Measurements from ENCODE around the gene TCF4.

The TCF4 gene

GRCh38 chr18:55240978-55241377 lies 347.0 kb downstream of the TCF4 start:
- no peaks in the 10 kb centered on the region for H3K9me3 ChIP-seq (ENCODE audit: insufficient read depth, low read depth, low read length)
- H3K36me3 ChIP-seq (ENCODE audit: insufficient read depth, low read length), result peaks cover 9% of the 10 kb centered on the region; the same call in 1 of the 2 replicates
- H3K4me1 ChIP-seq (ENCODE audit: insufficient read depth, low read length), result 0 out of 2 replicates have a peak, but pooled peaks cover 5% of the 10 kb centered on the region
- H3K9ac ChIP-seq (ENCODE audit: low read depth, low read length), result no peak overlapping the region
- H3K27ac ChIP-seq (ENCODE audit: low read depth, low read length), result no peak overlapping the region
- WGBS, result 91% methylated on average over 5 of the region's 5 CpGs
- H3K4me3 ChIP-seq (ENCODE audit: low read length), result no peak overlapping the region
- no peaks in the 10 kb centered on the region for H3K27me3 ChIP-seq (ENCODE audit: insufficient read depth, low read length)

- Histone ChIP-seq H3K27ac (ENCODE audit: low read depth, low read length) (no peak overlapping the region), H3K27me3 (ENCODE audit: insufficient read depth, low read length) (no peaks in the 10 kb centered on the region), H3K36me3 (ENCODE audit: insufficient read depth, low read length) (peaks cover 9% of the 10 kb centered on the region; the same call in 1 of the 2 replicates), H3K9me3 (ENCODE audit: insufficient read depth, low read depth, low read length) (no peaks in the 10 kb centered on the region), H3K9ac (ENCODE audit: low read depth, low read length) (no peak overlapping the region), H3K4me1 (ENCODE audit: insufficient read depth, low read length) (0 out of 2 replicates have a peak, but pooled peaks cover 5% of the 10 kb centered on the region), H3K4me3 (ENCODE audit: low read length) (no peak overlapping the region)
Observed at GRCh38 chr18:55239740-55240139, 348.3 kb downstream of the TCF4 start.

- peaks cover 21% of the 10 kb centered on the region for H3K36me3 ChIP-seq (ENCODE audit: insufficient read depth, low read length)
- H3K4me1 ChIP-seq (ENCODE audit: insufficient read depth, low read length), result 0 out of 2 replicates have a peak, but pooled peaks cover 5% of the 10 kb centered on the region
- no peaks in the 10 kb centered on the region for H3K27me3 ChIP-seq (ENCODE audit: insufficient read depth, low read length)
- no peak overlapping the region for H3K4me3 ChIP-seq (ENCODE audit: low read length)
- no peak overlapping the region for H3K27ac ChIP-seq (ENCODE audit: low read depth, low read length)
- 96% methylated on average over 3 of the region's 3 CpGs for WGBS
- no peaks in the 10 kb centered on the region for H3K9me3 ChIP-seq (ENCODE audit: insufficient read depth, low read depth, low read length)
- no peak overlapping the region for H3K9ac ChIP-seq (ENCODE audit: low read depth, low read length)
Observed at GRCh38 chr18:55237660-55238059, 350.3 kb downstream of the TCF4 start.

GRCh38 chr18:55236150-55236931 lies 351.7 kb downstream of the TCF4 start:
- 0 out of 2 replicates have a peak, but pooled peaks cover 5% of the 10 kb centered on the region for H3K4me1 ChIP-seq (ENCODE audit: insufficient read depth, low read length)
- H3K9me3 ChIP-seq (ENCODE audit: insufficient read depth, low read depth, low read length), result no peaks in the 10 kb centered on the region
- peaks cover 35% of the 10 kb centered on the region for H3K36me3 ChIP-seq (ENCODE audit: insufficient read depth, low read length)
- no peak overlapping the region for H3K27ac ChIP-seq (ENCODE audit: low read depth, low read length)
- no peak overlapping the region for H3K4me3 ChIP-seq (ENCODE audit: low read length)
- no peaks in the 10 kb centered on the region for H3K27me3 ChIP-seq (ENCODE audit: insufficient read depth, low read length)
- 95% methylated on average over 6 of the region's 6 CpGs for whole genome bisulfite sequencing
- no peak overlapping the region for H3K9ac ChIP-seq (ENCODE audit: low read depth, low read length)

GRCh38 chr18:55235094-55235461 lies 352.9 kb downstream of the TCF4 start:
- 90% methylated on average over 3 of the region's 3 CpGs for WGBS
- Histone ChIP-seq H3K4me3 (ENCODE audit: low read length) (no peak overlapping the region), H3K36me3 (ENCODE audit: insufficient read depth, low read length) (peaks cover 47% of the 10 kb centered on the region), H3K9me3 (ENCODE audit: insufficient read depth, low read depth, low read length) (no peaks in the 10 kb centered on the region), H3K27ac (ENCODE audit: low read depth, low read length) (no peak overlapping the region), H3K4me1 (ENCODE audit: insufficient read depth, low read length) (0 out of 2 replicates have a peak, but pooled peaks cover 5% of the 10 kb centered on the region), H3K9ac (ENCODE audit: low read depth, low read length) (no peak overlapping the region), H3K27me3 (ENCODE audit: insufficient read depth, low read length) (no peaks in the 10 kb centered on the region)

GRCh38 chr18:55234366-55235093 lies 353.5 kb downstream of the TCF4 start:
- Histone ChIP-seq H3K9me3 (ENCODE audit: insufficient read depth, low read depth, low read length) (no peaks in the 10 kb centered on the region), H3K36me3 (ENCODE audit: insufficient read depth, low read length) (peaks cover 53% of the 10 kb centered on the region), H3K4me3 (ENCODE audit: low read length) (no peak overlapping the region), H3K9ac (ENCODE audit: low read depth, low read length) (no peak overlapping the region), H3K4me1 (ENCODE audit: insufficient read depth, low read length) (no peaks in the 10 kb centered on the region), H3K27ac (ENCODE audit: low read depth, low read length) (no peak overlapping the region), H3K27me3 (ENCODE audit: insufficient read depth, low read length) (no peaks in the 10 kb centered on the region)
- 52% methylated on average over 21 of the region's 21 CpGs for WGBS

- WGBS, result 97% methylated on average over 5 of the region's 5 CpGs
- H3K27me3 ChIP-seq (ENCODE audit: insufficient read depth, low read length), result no peaks in the 10 kb centered on the region
- H3K27ac ChIP-seq (ENCODE audit: low read depth, low read length), result no peak overlapping the region
- no peaks in the 10 kb centered on the region; the same call in 1 of the 2 replicates for H3K4me1 ChIP-seq (ENCODE audit: insufficient read depth, low read length)
- no peaks in the 10 kb centered on the region for H3K9me3 ChIP-seq (ENCODE audit: insufficient read depth, low read depth, low read length)
- H3K4me3 ChIP-seq (ENCODE audit: low read length), result no peak overlapping the region
- H3K36me3 ChIP-seq (ENCODE audit: insufficient read depth, low read length), result peaks cover 58% of the 10 kb centered on the region
- H3K9ac ChIP-seq (ENCODE audit: low read depth, low read length), result no peak overlapping the region
Observed at GRCh38 chr18:55233857-55234256, 354.1 kb downstream of the TCF4 start.

GRCh38 chr18:55232506-55232905 lies 355.5 kb downstream of the TCF4 start:
- Histone ChIP-seq H3K4me1 (ENCODE audit: insufficient read depth, low read length) (peaks cover 9% of the 10 kb centered on the region; the same call in 1 of the 2 replicates), H3K9ac (ENCODE audit: low read depth, low read length) (no peak overlapping the region), H3K4me3 (ENCODE audit: low read length) (no peak overlapping the region), H3K9me3 (ENCODE audit: insufficient read depth, low read depth, low read length) (no peaks in the 10 kb centered on the region), H3K36me3 (ENCODE audit: insufficient read depth, low read length) (peaks cover 68% of the 10 kb centered on the region), H3K27ac (ENCODE audit: low read depth, low read length) (no peak overlapping the region), H3K27me3 (ENCODE audit: insufficient read depth, low read length) (no peaks in the 10 kb centered on the region)
- 96% methylated on average over 6 of the region's 6 CpGs for WGBS

- 98% methylated on average over 4 of the region's 4 CpGs for WGBS
- no peak overlapping the region for H3K4me3 ChIP-seq (ENCODE audit: low read length)
- no peaks in the 10 kb centered on the region for H3K9me3 ChIP-seq (ENCODE audit: insufficient read depth, low read depth, low read length)
- H3K9ac ChIP-seq (ENCODE audit: low read depth, low read length), result no peak overlapping the region
- H3K27ac ChIP-seq (ENCODE audit: low read depth, low read length), result no peak overlapping the region
- no peaks in the 10 kb centered on the region for H3K27me3 ChIP-seq (ENCODE audit: insufficient read depth, low read length)
- H3K4me1 ChIP-seq (ENCODE audit: insufficient read depth, low read length), result peaks cover 9% of the 10 kb centered on the region; the same call in 1 of the 2 replicates
- peaks cover 95% of the 10 kb centered on the region for H3K36me3 ChIP-seq (ENCODE audit: insufficient read depth, low read length)
Observed at GRCh38 chr18:55229682-55230081, 358.3 kb downstream of the TCF4 start.

GRCh38 chr18:55228707-55229106 lies 359.3 kb downstream of the TCF4 start:
- Histone ChIP-seq H3K9me3 (ENCODE audit: insufficient read depth, low read depth, low read length) (no peaks in the 10 kb centered on the region), H3K4me1 (ENCODE audit: insufficient read depth, low read length) (peaks cover 9% of the 10 kb centered on the region; the same call in 1 of the 2 replicates), H3K27ac (ENCODE audit: low read depth, low read length) (no peak overlapping the region), H3K36me3 (ENCODE audit: insufficient read depth, low read length) (peaks cover 89% of the 10 kb centered on the region), H3K9ac (ENCODE audit: low read depth, low read length) (no peak overlapping the region), H3K27me3 (ENCODE audit: insufficient read depth, low read length) (no peaks in the 10 kb centered on the region), H3K4me3 (ENCODE audit: low read length) (no peak overlapping the region)
- WGBS, result 94% methylated on average over 15 of the region's 15 CpGs

- peaks cover 83% of the 10 kb centered on the region for H3K36me3 ChIP-seq (ENCODE audit: insufficient read depth, low read length)
Observed at GRCh38 chr18:55228191-55228590, 359.8 kb downstream of the TCF4 start.

More at GRCh38 chr18:55228191-55228590, 359.8 kb downstream of the TCF4 start:
- Histone ChIP-seq H3K4me3 (ENCODE audit: low read length) (no peak overlapping the region), H3K27me3 (ENCODE audit: insufficient read depth, low read length) (no peaks in the 10 kb centered on the region), H3K9ac (ENCODE audit: low read depth, low read length) (no peak overlapping the region), H3K4me1 (ENCODE audit: insufficient read depth, low read length) (peaks cover 9% of the 10 kb centered on the region; the same call in 1 of the 2 replicates), H3K27ac (ENCODE audit: low read depth, low read length) (no peak overlapping the region), H3K9me3 (ENCODE audit: insufficient read depth, low read depth, low read length) (no peaks in the 10 kb centered on the region)
- WGBS, result 82% methylated on average over 5 of the region's 6 CpGs

All from HUES64 (cell line).